ENCODE measurements around the gene ECHS1.

DNA sequence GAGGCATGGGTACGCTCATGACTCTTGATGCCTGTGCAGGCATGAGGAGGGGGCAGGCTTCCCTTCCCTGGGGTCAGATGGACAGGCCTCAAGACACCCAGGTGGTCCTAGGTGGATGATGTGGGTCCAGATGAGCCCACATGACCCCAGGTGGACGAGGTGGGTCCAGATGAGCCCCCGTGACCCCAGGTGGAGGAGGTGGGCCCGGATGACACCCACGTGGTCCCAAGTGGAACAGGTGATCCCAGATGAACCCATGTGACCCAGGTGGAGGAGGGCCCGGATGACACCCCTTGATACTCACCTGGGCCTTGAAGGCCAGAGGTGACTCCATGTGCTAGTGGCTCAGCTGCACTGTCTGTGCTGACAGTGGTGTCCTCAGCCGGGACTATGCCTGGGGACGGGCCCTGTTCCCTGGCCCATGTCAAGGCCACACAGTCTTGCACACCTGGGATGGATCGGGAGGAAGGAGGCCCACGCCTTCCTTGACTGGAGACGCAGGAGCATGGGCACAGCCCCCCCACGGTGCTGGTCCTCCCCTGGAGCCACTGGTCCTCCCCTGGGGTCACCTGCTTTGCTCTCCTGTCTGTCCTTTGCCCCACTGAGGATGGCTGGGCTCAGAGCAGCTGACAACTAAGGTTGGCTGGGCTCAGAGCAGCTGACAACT lies 22.7 kb downstream of the ECHS1 start:
- TF ChIP-seq SP1 (CRISPR knock-in tag; IDR thresholded peaks at IDR 0.05) (no peak), POLR2A (conservative IDR thresholded peaks at IDR 0.05) (no peak), ZSCAN29 (IDR thresholded peaks at IDR 0.05) (no peak), POLR2AphosphoS5 (IDR thresholded peaks at IDR 0.05; ENCODE audit: control insufficient read depth, insufficient read depth, low read depth, low read length) (no peak), RBM25 (IDR thresholded peaks at IDR 0.05; ENCODE audit: low read depth, low read length, severe bottlenecking) (no peak), EP300 (IDR thresholded peaks at IDR 0.05; ENCODE audit: low read length) (no peak)
- TF ChIP-seq, protein P1, sequence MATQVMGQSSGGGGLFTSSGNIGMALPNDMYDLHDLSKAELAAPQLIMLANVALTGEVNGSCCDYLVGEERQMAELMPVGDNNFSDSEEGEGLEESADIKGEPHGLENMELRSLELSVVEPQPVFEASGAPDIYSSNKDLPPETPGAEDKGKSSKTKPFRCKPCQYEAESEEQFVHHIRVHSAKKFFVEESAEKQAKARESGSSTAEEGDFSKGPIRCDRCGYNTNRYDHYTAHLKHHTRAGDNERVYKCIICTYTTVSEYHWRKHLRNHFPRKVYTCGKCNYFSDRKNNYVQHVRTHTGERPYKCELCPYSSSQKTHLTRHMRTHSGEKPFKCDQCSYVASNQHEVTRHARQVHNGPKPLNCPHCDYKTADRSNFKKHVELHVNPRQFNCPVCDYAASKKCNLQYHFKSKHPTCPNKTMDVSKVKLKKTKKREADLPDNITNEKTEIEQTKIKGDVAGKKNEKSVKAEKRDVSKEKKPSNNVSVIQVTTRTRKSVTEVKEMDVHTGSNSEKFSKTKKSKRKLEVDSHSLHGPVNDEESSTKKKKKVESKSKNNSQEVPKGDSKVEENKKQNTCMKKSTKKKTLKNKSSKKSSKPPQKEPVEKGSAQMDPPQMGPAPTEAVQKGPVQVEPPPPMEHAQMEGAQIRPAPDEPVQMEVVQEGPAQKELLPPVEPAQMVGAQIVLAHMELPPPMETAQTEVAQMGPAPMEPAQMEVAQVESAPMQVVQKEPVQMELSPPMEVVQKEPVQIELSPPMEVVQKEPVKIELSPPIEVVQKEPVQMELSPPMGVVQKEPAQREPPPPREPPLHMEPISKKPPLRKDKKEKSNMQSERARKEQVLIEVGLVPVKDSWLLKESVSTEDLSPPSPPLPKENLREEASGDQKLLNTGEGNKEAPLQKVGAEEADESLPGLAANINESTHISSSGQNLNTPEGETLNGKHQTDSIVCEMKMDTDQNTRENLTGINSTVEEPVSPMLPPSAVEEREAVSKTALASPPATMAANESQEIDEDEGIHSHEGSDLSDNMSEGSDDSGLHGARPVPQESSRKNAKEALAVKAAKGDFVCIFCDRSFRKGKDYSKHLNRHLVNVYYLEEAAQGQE (IDR thresholded peaks at IDR 0.05; ENCODE audit: borderline replicate concordance) = no peak
- TF ChIP-seq, protein P1 (CRISPR knock-in tag; IDR thresholded peaks at IDR 0.05; ENCODE audit: low read depth) = no peak
